Smooth muscle cell (in vitro differentiated cells): ENCODE data around the gene CRISPLD2. TPM values are rescaled to one million over a fixed set of nuclear protein-coding genes. Genes with fewer than 3 reads are reported as not detected.

ENCODE experiments used
- DNase-seq: peaks from one replicate; lab custom pipeline; 2025; ENCODE audit not compliant: unreplicated experiment; lab: John Stamatoyannopoulos, UW
- H2AFZ ChIP-seq: fragments of 200-600 bp; sonication (generic); 2 replicates; pipeline ENCODE4 v1.6.0; 2016; ENCODE audit warnings: antibody characterized with exemption, low read depth, mild to moderate bottlenecking
- H3F3A ChIP-seq: fragments of 200-600 bp; sonication (generic); 2 replicates; pipeline ENCODE4 v1.6.0; 2017; ENCODE audit warnings: antibody characterized with exemption, low read depth
- H3K27ac ChIP-seq: fragments of 200-600 bp; sonication (generic); 2 replicates; pipeline ENCODE4 v1.5.1; 2016; ENCODE audit warnings: low read depth, mild to moderate bottlenecking
- H3K27me3 ChIP-seq: fragments of 200-600 bp; sonication (generic); 2 replicates; pipeline ENCODE4 v1.6.1; 2016; ENCODE audit warnings: low read depth, mild to moderate bottlenecking
- H3K36me3 ChIP-seq: fragments of 200-600 bp; sonication (generic); 2 replicates; pipeline ENCODE4 v1.5.1; 2016; ENCODE audit warnings: low read depth
- H3K4me1 ChIP-seq: fragments of 200-600 bp; sonication (generic); 2 replicates; pipeline ENCODE4 v1.5.1; 2016; ENCODE audit warnings: low read depth
- H3K4me2 ChIP-seq: fragments of 200-600 bp; sonication (generic); 2 replicates; pipeline ENCODE4 v1.6.0; 2016; ENCODE audit warnings: mild to moderate bottlenecking
- H3K4me3 ChIP-seq: fragments of 200-600 bp; sonication (generic); 2 replicates; pipeline ENCODE4 v1.5.1; 2016; ENCODE audit warnings: mild to moderate bottlenecking
- H3K79me2 ChIP-seq: fragments of 200-600 bp; sonication (generic); 2 replicates; pipeline ENCODE4 v1.6.0; 2016; ENCODE audit warnings: low read depth, mild to moderate bottlenecking
- H3K9ac ChIP-seq: fragments of 200-600 bp; sonication (generic); 2 replicates; pipeline ENCODE4 v1.6.0; 2016; ENCODE audit warnings: low read depth
- H3K9me3 ChIP-seq: fragments of 200-600 bp; sonication (generic); replicated peaks from 2 replicates; pipeline ENCODE4 v1.5.1; 2016; ENCODE audit warnings: low read depth
- H4K20me1 ChIP-seq: fragments of 200-600 bp; sonication (generic); 2 replicates; pipeline ENCODE4 v1.6.0; 2016; ENCODE audit warnings: low read depth
- WGBS: methylation state at CpG from one replicate; pipeline ENCODE4 v1.1.7; 2016; ENCODE audit warnings: low lambda C conversion rate; 5-methylcytosine and 5-hydroxymethylcytosine counted together
- polyA plus RNA-seq: library from polyadenylated mRNA; unstranded; fragments of >200 nt; fragmentation: Nextera tagmentation; extraction: Ambion mirVana; gene quantifications from 2 replicates; pipeline ENCODE4 v1.2.1, GENCODE V29; 2016
- total RNA-seq: library from RNA; depleted of rRNA; stranded (reverse); fragments of >200 nt; gene quantifications from 2 replicates; pipeline ENCODE4 v1.2.3, GENCODE V29; 2014
- TF ChIP-seq, protein P1 (sequence below): fragments of 200-600 bp; sonication (generic); IDR thresholded peaks from 2 replicates; pipeline ENCODE4 v1.5.1; 2017; ENCODE audit warnings: borderline replicate concordance, mild to moderate bottlenecking, antibody characterized with exemption; ENCODE audit not compliant: insufficient read depth, poor library complexity, severe bottlenecking

CRISPLD2 gene
- total and polyA plus RNA-seq, 2 experiments from 2014 or later = 63.1 to 105 TPM

DNA sequence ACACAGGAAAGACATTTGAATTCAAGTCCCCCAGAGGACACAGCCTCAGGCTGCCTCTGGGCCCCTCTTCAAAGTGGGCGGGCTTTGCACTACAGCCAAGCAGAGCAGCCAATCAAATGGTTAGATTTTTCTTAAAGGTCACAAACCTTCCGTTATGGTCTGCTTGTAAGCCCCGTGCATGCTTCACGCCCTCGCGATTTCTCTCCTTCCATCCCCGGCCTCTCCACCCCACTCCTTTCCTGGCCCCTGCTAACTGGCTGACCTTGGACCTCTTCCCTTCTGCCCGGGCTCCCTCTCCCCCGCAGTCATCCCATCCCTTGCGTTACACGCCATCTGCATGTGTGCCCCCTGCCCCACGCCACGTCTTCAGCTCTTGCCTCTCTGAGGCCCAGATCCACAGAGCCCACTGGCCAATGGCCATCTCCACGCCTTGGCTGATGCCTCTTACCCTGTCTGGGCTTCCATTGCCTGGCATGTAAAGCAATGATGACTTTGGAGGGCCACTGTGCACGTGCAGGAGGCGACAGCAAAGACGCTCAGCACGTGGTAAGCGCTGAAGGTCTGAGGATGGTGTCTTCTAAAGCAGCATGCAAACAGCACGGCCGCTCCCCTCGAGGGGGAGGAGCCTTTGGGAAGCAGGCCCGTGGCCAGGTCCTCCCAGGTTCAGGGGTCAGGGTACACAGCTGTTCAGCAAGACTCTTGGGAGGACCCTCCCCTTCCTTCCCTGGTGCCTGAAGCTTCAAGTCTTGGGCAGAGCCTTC lies 104.7 kb downstream of the CRISPLD2 start:
- Histone ChIP-seq H3K4me1 (peaks cover 7% of the 10 kb centered on the region), H2AFZ (no peak overlapping the region), H3K36me3 (no peaks in the 10 kb centered on the region), H4K20me1 (no peaks in the 10 kb centered on the region), H3K4me2 (no peak overlapping the region), H3K9ac (no peak overlapping the region), H3K27ac (no peak overlapping the region), H3K4me3 (no peak overlapping the region), H3K27me3 (no peaks in the 10 kb centered on the region), H3F3A (no peaks in the 10 kb centered on the region), H3K9me3 (no peaks in the 10 kb centered on the region), H3K79me2 (no peaks in the 10 kb centered on the region)
- 88% methylated on average over 23 of the region's 23 CpGs for WGBS
- TF ChIP-seq, protein P1, sequence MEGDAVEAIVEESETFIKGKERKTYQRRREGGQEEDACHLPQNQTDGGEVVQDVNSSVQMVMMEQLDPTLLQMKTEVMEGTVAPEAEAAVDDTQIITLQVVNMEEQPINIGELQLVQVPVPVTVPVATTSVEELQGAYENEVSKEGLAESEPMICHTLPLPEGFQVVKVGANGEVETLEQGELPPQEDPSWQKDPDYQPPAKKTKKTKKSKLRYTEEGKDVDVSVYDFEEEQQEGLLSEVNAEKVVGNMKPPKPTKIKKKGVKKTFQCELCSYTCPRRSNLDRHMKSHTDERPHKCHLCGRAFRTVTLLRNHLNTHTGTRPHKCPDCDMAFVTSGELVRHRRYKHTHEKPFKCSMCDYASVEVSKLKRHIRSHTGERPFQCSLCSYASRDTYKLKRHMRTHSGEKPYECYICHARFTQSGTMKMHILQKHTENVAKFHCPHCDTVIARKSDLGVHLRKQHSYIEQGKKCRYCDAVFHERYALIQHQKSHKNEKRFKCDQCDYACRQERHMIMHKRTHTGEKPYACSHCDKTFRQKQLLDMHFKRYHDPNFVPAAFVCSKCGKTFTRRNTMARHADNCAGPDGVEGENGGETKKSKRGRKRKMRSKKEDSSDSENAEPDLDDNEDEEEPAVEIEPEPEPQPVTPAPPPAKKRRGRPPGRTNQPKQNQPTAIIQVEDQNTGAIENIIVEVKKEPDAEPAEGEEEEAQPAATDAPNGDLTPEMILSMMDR = no peak
- DNase-seq = no peak

DNA sequence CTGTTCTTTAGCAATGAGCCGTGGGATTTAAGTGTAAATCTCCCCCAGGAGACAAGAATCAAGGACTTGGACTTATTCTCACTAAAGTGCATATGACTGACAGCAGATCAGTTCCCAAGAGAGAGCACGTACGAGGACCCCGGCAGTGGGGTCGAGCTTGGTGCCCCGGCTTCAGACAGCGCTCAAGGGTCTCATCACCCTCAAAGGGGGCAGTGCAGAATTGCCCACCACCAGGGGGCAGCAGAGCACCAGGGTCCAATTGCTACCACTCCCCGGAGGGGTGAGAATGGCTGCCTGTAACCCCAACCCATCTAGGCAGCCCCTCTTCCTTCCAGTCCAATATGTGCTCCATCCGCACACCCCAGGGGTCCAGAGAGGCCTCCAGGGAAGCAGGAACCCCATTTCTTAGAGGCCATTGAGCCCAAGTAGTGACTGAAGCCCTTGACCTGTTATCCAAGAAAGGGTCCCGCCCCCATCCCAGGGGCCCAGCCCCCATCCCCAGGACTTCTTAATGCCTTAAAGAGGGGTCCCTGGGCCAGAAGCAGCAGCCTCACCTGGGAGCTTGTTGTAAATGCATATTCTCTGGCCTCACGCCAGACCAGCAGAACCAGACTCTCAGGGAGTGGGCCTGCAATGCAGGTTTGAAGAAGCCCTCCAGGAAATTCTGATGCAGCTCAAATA lies 105.4 kb downstream of the CRISPLD2 start:
- H3K4me2 ChIP-seq = no peak overlapping the region
- no peaks in the 10 kb centered on the region for H3F3A ChIP-seq
- H3K36me3 ChIP-seq = no peaks in the 10 kb centered on the region
- no peak overlapping the region for H3K9ac ChIP-seq
- no peak overlapping the region for H3K4me3 ChIP-seq
- peaks cover 7% of the 10 kb centered on the region for H3K4me1 ChIP-seq
- no peak overlapping the region for H2AFZ ChIP-seq
- TF ChIP-seq, protein P1 = peak; percentile 86
- H3K79me2 ChIP-seq = no peaks in the 10 kb centered on the region
- H3K27me3 ChIP-seq = no peaks in the 10 kb centered on the region
- no peak overlapping the region for H3K27ac ChIP-seq
- no peaks in the 10 kb centered on the region for H4K20me1 ChIP-seq
- DNase-seq = no peak
- no peaks in the 10 kb centered on the region for H3K9me3 ChIP-seq
- WGBS = 81% methylated on average over 11 of the region's 11 CpGs

DNA sequence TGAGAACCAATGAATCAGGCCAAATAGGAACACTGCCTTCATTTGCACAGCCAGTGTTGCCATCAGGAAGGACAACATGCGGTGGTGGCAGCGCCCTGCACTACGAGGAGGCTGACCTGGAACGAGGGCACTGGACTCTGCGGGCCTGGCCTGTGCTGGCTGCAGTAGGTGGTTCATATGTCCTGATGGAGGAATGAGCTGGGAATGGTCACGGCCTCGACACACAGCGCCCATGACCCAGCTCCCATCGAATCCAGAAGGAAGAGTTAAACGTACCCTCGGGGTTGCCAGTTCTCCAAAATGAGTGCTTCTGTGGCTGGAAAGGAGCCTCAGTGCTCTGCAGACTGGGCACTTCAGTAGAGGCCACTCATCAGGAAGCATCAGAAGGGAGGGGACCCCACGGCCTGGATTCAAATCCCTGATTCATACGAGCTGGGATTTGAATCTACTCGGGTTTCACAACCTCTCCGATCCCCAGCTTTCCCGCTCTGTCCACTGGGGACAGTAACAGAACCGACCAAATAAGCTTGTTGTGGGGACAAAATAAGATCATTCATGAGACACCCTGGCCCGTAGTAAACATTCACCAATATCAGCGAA lies 106.1 kb downstream of the CRISPLD2 start:
- Histone ChIP-seq H3K79me2 (no peaks in the 10 kb centered on the region), H3K4me2 (no peak overlapping the region)
- WGBS = 88% methylated on average over 19 of the region's 19 CpGs

More for the DNA sequence above, 106.1 kb downstream of the CRISPLD2 start:
- Histone ChIP-seq H3K9me3 (no peaks in the 10 kb centered on the region), H3F3A (no peaks in the 10 kb centered on the region), H4K20me1 (no peaks in the 10 kb centered on the region), H3K36me3 (no peaks in the 10 kb centered on the region), H3K27me3 (no peaks in the 10 kb centered on the region), H3K4me3 (no peak overlapping the region), H3K27ac (no peak overlapping the region), H2AFZ (no peak overlapping the region), H3K4me1 (peaks cover 7% of the 10 kb centered on the region), H3K9ac (no peak overlapping the region)
- DNase-seq = no peak
- TF ChIP-seq, protein P1 = no peak
